ENCODE data around the gene ZDHHC14. TPM values are rescaled to one million over a fixed set of nuclear protein-coding genes. Genes with fewer than 3 reads are reported as not detected.

ZDHHC14 gene
- total RNA-seq, 2 experiments from 2014 or later, result 1.3 to 1.6 TPM

DNA sequence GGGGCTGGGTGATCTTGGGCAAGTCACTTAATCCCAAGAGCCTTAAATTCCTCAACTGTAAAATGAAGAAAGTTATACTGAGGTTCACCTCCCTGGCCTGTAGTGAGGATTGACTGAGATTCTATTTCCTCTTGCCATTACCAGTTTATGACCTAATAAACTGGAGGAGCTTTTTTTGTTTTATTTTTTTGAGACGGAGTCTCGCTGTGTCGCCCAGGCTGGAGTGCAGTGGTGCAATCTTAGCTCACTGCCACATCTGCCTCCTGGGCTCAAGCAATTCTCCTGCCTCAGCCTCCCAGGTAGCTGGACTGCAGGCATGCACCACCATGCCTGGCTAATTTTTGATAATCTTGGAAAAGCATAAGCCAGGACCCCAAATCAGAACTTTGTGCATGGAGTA lies 280.7 kb downstream of the ZDHHC14 start:
- CTCF ChIA-PET, result no interaction called here
- H3K36me3 Mint-ChIP-seq (ENCODE audit: low read depth), result no peaks in the 10 kb centered on the region
- POLR2A ChIA-PET, result no interaction called here
- Histone ChIP-seq H3K27ac (ENCODE audit: low read depth in 1 of 2, low read length in 2 of 2) (no peak overlapping the region), H3K36me3 (ENCODE audit: insufficient read depth, low read length) (no peaks in the 10 kb centered on the region), H3K4me3 (ENCODE audit: low read length) (no peak overlapping the region), H3K4me1 (ENCODE audit: insufficient read depth, low read length) (no peaks in the 10 kb centered on the region), H3K9me3 (ENCODE audit: control insufficient read depth in 1 of 2, insufficient read depth in 1 of 2, low read length in 2 of 2) (no peaks in the 10 kb centered on the region), H3K27me3 (ENCODE audit: control insufficient read depth in 1 of 2, insufficient read depth in 2 of 2, low read length in 2 of 2) (no peaks in the 10 kb centered on the region)
- no peak overlapping the region for H3K27ac Mint-ChIP-seq
- ATAC-seq (ENCODE audit: poor library complexity), result no peak
- DNase-seq, result no peak
- H3K9me3 Mint-ChIP-seq, result no peaks in the 10 kb centered on the region
- H3K4me1 Mint-ChIP-seq (ENCODE audit: low read depth), result peaks cover 14% of the 10 kb centered on the region
- intact Hi-C loops (cut with DNase I, micrococcal nuclease), result loop anchor here in 1 of 2 experiments (10.0 kb wide), 1 partner anchor 93 kb away; no protein-coding TSS in a partner anchor
- no peak overlapping the region for H3K4me3 Mint-ChIP-seq
- H3K27me3 Mint-ChIP-seq, result no peaks in the 10 kb centered on the region
- TF ChIP-seq, protein P1, sequence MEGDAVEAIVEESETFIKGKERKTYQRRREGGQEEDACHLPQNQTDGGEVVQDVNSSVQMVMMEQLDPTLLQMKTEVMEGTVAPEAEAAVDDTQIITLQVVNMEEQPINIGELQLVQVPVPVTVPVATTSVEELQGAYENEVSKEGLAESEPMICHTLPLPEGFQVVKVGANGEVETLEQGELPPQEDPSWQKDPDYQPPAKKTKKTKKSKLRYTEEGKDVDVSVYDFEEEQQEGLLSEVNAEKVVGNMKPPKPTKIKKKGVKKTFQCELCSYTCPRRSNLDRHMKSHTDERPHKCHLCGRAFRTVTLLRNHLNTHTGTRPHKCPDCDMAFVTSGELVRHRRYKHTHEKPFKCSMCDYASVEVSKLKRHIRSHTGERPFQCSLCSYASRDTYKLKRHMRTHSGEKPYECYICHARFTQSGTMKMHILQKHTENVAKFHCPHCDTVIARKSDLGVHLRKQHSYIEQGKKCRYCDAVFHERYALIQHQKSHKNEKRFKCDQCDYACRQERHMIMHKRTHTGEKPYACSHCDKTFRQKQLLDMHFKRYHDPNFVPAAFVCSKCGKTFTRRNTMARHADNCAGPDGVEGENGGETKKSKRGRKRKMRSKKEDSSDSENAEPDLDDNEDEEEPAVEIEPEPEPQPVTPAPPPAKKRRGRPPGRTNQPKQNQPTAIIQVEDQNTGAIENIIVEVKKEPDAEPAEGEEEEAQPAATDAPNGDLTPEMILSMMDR (IDR thresholded peaks at IDR 0.05), result no peak

DNA sequence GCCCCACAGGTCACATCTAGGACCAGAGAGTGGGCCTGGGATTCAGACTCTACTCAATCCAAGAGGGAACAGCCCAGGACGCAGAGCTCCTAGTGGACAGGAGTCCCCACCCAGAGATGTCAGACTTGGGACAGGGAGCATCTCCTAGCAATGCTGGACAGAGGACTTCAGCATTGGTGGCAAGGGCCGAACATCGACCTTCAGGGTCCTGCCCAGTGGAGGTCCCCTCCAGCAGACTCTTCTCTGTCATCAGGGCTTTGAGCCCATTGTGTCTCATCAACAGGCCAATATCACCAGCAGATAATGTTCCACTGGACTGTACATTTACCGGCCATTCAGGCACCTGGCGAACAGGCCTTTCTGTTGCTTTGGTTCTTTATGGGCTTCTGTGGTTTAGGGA lies 282.3 kb downstream of the ZDHHC14 start:
- intact Hi-C loops (cut with DNase I, micrococcal nuclease), result loop anchor here in 1 of 2 experiments (10.0 kb wide), 1 partner anchor 92 kb away; no protein-coding TSS in a partner anchor
- DNase-seq, result no peak
- Histone ChIP-seq H3K27me3 (ENCODE audit: control insufficient read depth in 1 of 2, insufficient read depth in 2 of 2, low read length in 2 of 2) (no peaks in the 10 kb centered on the region), H3K27ac (ENCODE audit: low read depth in 1 of 2, low read length in 2 of 2) (no peak overlapping the region), H3K9me3 (ENCODE audit: control insufficient read depth in 1 of 2, insufficient read depth in 1 of 2, low read length in 2 of 2) (no peaks in the 10 kb centered on the region), H3K4me3 (ENCODE audit: low read length) (no peak overlapping the region), H3K4me1 (ENCODE audit: insufficient read depth, low read length) (no peaks in the 10 kb centered on the region), H3K36me3 (ENCODE audit: insufficient read depth, low read length) (no peaks in the 10 kb centered on the region)
- Mint-ChIP-seq H3K27ac (no peak overlapping the region), H3K9me3 (no peaks in the 10 kb centered on the region), H3K4me3 (no peak overlapping the region), H3K4me1 (ENCODE audit: low read depth) (peaks cover 20% of the 10 kb centered on the region), H3K36me3 (ENCODE audit: low read depth) (no peaks in the 10 kb centered on the region), H3K27me3 (no peaks in the 10 kb centered on the region)
- TF ChIP-seq, protein P1 (IDR thresholded peaks at IDR 0.05), result no peak
- POLR2A ChIA-PET, result no interaction called here
- no peak for ATAC-seq (ENCODE audit: poor library complexity)
- CTCF ChIA-PET, result no interaction called here

DNA sequence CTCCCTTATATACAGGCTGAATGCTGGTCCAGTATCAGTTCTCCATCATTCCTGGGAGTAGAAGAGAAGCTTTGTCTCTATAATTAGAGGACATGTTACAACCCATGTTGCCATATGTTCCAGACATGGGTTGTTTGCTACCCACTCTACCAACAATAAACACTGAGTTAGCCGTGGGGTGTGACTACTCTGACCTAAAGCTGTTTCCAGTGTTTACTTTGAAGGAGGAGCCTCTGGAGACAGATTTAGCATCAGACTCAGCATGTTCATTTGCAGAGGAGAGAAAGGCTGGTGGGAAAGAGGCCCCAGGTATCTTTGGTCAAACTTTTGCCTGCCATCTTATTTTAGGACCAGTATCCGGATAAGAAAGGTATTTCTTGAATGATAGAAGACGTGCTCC lies 284.2 kb downstream of the ZDHHC14 start:
- Histone ChIP-seq H3K36me3 (ENCODE audit: insufficient read depth, low read length) (no peaks in the 10 kb centered on the region), H3K4me1 (ENCODE audit: insufficient read depth, low read length) (peaks cover 10% of the 10 kb centered on the region), H3K27me3 (ENCODE audit: control insufficient read depth in 1 of 2, insufficient read depth in 2 of 2, low read length in 2 of 2) (no peaks in the 10 kb centered on the region), H3K9me3 (ENCODE audit: control insufficient read depth in 1 of 2, insufficient read depth in 1 of 2, low read length in 2 of 2) (no peaks in the 10 kb centered on the region), H3K4me3 (ENCODE audit: low read length) (no peak overlapping the region), H3K27ac (ENCODE audit: low read depth in 1 of 2, low read length in 2 of 2) (no peak overlapping the region)
- ATAC-seq (ENCODE audit: poor library complexity) (no peak), DNase-seq (no peak)
- Mint-ChIP-seq H3K27me3 (no peaks in the 10 kb centered on the region), H3K4me1 (ENCODE audit: low read depth) (peaks cover 16% of the 10 kb centered on the region), H3K9me3 (no peaks in the 10 kb centered on the region), H3K4me3 (no peak overlapping the region), H3K36me3 (ENCODE audit: low read depth) (no peaks in the 10 kb centered on the region), H3K27ac (no peak overlapping the region)
- TF ChIP-seq, protein P1 (IDR thresholded peaks at IDR 0.05), result no peak
- POLR2A ChIA-PET, result no interaction called here
- CTCF ChIA-PET, result interaction anchor here (2.7 kb wide), 1 partner anchor 350 kb away, joined by 8 read pairs; no protein-coding TSS in a partner anchor
- intact Hi-C loops (cut with DNase I, micrococcal nuclease), result loop anchor here (5.0 to 10.0 kb wide), 3 partner anchors 90 to 328 kb away; no protein-coding TSS in a partner anchor
